ENCODE measurements around the gene SELENOT.
"Not testable (repeated sequence)": the region's sequence is repeated elsewhere in the genome, so short reads cannot be mapped to it uniquely, and the experiment has no call there.

Gene SELENOT

GRCh38 chr3:150609988-150610387 is 6.9 kb downstream of the SELENOT start:
- no peak for DNase-seq

GRCh38 chr3:150610785-150611184 is 7.7 kb downstream of the SELENOT start:
- DNase-seq: no peak

GRCh38 chr3:150611666-150612065 is 8.5 kb downstream of the SELENOT start:
- DNase-seq: no peak

- no peak for DNase-seq
These were observed 9.4 kb downstream of the SELENOT start for GRCh38 chr3:150612494-150612893.

GRCh38 chr3:150613034-150613433 is 9.9 kb downstream of the SELENOT start:
- no peak for DNase-seq

- no peak for DNase-seq
These were observed 10.8 kb downstream of the SELENOT start for GRCh38 chr3:150613709-150614480.

GRCh38 chr3:150620002-150620689 is 17.0 kb downstream of the SELENOT start:
- DNase-seq: no peak

GRCh38 chr3:150622955-150623354 is 19.8 kb downstream of the SELENOT start:
- DNase-seq: not testable (repeated sequence)

GRCh38 chr3:150623945-150624344 is 20.8 kb downstream of the SELENOT start:
- DNase-seq: no peak

GRCh38 chr3:150626148-150626930 is 23.2 kb downstream of the SELENOT start:
- no peak for DNase-seq

- no peak for DNase-seq
These were observed 24.4 kb downstream of the SELENOT start for GRCh38 chr3:150627557-150627956.

- DNase-seq: no peak
These were observed 28.5 kb downstream of the SELENOT start for GRCh38 chr3:150631515-150632221.

GRCh38 chr3:150635076-150635475 is 32.0 kb downstream of the SELENOT start:
- DNase-seq: no peak

GRCh38 chr3:150635526-150635925 is 32.4 kb downstream of the SELENOT start:
- no peak for DNase-seq

GRCh38 chr3:150636258-150636657 is 33.1 kb downstream of the SELENOT start:
- no peak for DNase-seq

GRCh38 chr3:150639262-150639661 is 36.1 kb downstream of the SELENOT start:
- no peak for DNase-seq

- no peak for DNase-seq
These were observed 37.1 kb downstream of the SELENOT start for GRCh38 chr3:150640256-150640655.

GRCh38 chr3:150653110-150653561 is 50.0 kb downstream of the SELENOT start:
- no peak for DNase-seq

- no peak for DNase-seq
These were observed 53.2 kb downstream of the SELENOT start for GRCh38 chr3:150656316-150656715.

- no peak for DNase-seq
These were observed 59.5 kb downstream of the SELENOT start for GRCh38 chr3:150662410-150663200.

GRCh38 chr3:150663461-150663860 is 60.3 kb downstream of the SELENOT start:
- DNase-seq: no peak

GRCh38 chr3:150666167-150666566 is 63.0 kb downstream of the SELENOT start:
- DNase-seq: no peak

Data from activated gamma-delta T cell treated with Interleukin-2 at 50 U/mL for 16 hours (primary cell).